GM18505 (cell line): ENCODE data around the gene C1QB.
"Not testable (repeated sequence)": the region's sequence is repeated elsewhere in the genome, so short reads cannot be mapped to it uniquely, and the experiment has no call there.

Experiments
- ATAC-seq: cut with Tn5 transposase; IDR thresholded peaks from one replicate; pipeline ENCODE4 v1.9.1; 2021; ENCODE audit not compliant: unreplicated experiment
- POLR2A ChIP-seq: IDR thresholded peaks from 4 replicates; pipeline ENCODE4 v1.6.1; 2011; ENCODE audit warnings: borderline replicate concordance; ENCODE audit not compliant: insufficient read depth, insufficient read length; ENCODE audit errors: extremely low read depth

Gene C1QB

GRCh38 chr1:22699681-22700520 lies 46.9 kb downstream of the C1QB start:
- ATAC-seq = no peak

GRCh38 chr1:22702296-22703085 lies 49.5 kb downstream of the C1QB start:
- no peak for TF ChIP-seq POLR2A
- ATAC-seq = no peak

More at GRCh38 chr1:22699681-22700520, 46.9 kb downstream of the C1QB start:
- TF ChIP-seq POLR2A = no peak

GRCh38 chr1:22704440-22705067 lies 51.5 kb downstream of the C1QB start:
- no peak for ATAC-seq
- TF ChIP-seq POLR2A = no peak

- TF ChIP-seq POLR2A = no peak
- no peak for ATAC-seq
Observed at GRCh38 chr1:22705586-22705985, 52.5 kb downstream of the C1QB start.

GRCh38 chr1:22706100-22706499 lies 53.1 kb downstream of the C1QB start:
- not testable (repeated sequence) for ATAC-seq

- no peak for TF ChIP-seq POLR2A
- no peak for ATAC-seq
Observed at GRCh38 chr1:22708777-22709176, 55.7 kb downstream of the C1QB start.

GRCh38 chr1:22709227-22709626 lies 56.2 kb downstream of the C1QB start:
- no peak for TF ChIP-seq POLR2A
- ATAC-seq = no peak

- no peak for ATAC-seq
- no peak for TF ChIP-seq POLR2A
Observed at GRCh38 chr1:22709891-22710700, 57.1 kb downstream of the C1QB start.

- no peak for ATAC-seq
Observed at GRCh38 chr1:22710701-22711049, 57.6 kb downstream of the C1QB start, which contains the start of gene EPHB2. EPHB2 (plus strand) TSS chr1:22710839; CDS start chr1:22710983, 144 bp downstream.

GRCh38 chr1:22711071-22711470 lies 58.0 kb downstream of the C1QB start:
- no peak for ATAC-seq
- TF ChIP-seq POLR2A = no peak

More at GRCh38 chr1:22710701-22711049, 57.6 kb downstream of the C1QB start, which contains the start of gene EPHB2:
- TF ChIP-seq POLR2A = no peak
